ENCODE data around the gene SPNS3.

- TF ChIP-seq, protein P1, sequence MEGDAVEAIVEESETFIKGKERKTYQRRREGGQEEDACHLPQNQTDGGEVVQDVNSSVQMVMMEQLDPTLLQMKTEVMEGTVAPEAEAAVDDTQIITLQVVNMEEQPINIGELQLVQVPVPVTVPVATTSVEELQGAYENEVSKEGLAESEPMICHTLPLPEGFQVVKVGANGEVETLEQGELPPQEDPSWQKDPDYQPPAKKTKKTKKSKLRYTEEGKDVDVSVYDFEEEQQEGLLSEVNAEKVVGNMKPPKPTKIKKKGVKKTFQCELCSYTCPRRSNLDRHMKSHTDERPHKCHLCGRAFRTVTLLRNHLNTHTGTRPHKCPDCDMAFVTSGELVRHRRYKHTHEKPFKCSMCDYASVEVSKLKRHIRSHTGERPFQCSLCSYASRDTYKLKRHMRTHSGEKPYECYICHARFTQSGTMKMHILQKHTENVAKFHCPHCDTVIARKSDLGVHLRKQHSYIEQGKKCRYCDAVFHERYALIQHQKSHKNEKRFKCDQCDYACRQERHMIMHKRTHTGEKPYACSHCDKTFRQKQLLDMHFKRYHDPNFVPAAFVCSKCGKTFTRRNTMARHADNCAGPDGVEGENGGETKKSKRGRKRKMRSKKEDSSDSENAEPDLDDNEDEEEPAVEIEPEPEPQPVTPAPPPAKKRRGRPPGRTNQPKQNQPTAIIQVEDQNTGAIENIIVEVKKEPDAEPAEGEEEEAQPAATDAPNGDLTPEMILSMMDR (IDR thresholded peaks at IDR 0.05; ENCODE audit: low read depth, low read length, poor library complexity, severe bottlenecking) = no peak
- TF ChIP-seq EZH2phosphoT487 (IDR thresholded peaks at IDR 0.05; ENCODE audit: borderline replicate concordance, low read length) = no peak
Observed at GRCh38 chr17:4445731-4446130, 12.0 kb downstream of the SPNS3 start.

Data from DOHH2 (cell line).